Hematopoietic multipotent progenitor cell (in vitro differentiated cells): Measurements from ENCODE around the gene SEC63. TPM values are rescaled to one million over a fixed set of nuclear protein-coding genes. Genes with fewer than 3 reads are reported as not detected.
"Not testable (repeated sequence)": the region's sequence is repeated elsewhere in the genome, so short reads cannot be mapped to it uniquely, and the experiment has no call there.

Source experiments
- DNase-seq, 3 donors: peaks; one replicate each; pipeline ENCODE4 v3.0.0-alpha.2; 2011 to 2015; ENCODE audit warnings: low read depth in 2 of 3, low spot score in 2 of 3
- total RNA-seq: library from RNA; depleted of rRNA; stranded (reverse); fragments of >200 nt; gene quantifications from one replicate; pipeline ENCODE4 v1.2.3, GENCODE V29; 2012

SEC63 gene
- total RNA-seq, 1 donor = 10.5 TPM

- DNase-seq = no peak
These were observed 21.7 kb downstream of the SEC63 start for GRCh38 chr6:107936162-107936909.

DNA sequence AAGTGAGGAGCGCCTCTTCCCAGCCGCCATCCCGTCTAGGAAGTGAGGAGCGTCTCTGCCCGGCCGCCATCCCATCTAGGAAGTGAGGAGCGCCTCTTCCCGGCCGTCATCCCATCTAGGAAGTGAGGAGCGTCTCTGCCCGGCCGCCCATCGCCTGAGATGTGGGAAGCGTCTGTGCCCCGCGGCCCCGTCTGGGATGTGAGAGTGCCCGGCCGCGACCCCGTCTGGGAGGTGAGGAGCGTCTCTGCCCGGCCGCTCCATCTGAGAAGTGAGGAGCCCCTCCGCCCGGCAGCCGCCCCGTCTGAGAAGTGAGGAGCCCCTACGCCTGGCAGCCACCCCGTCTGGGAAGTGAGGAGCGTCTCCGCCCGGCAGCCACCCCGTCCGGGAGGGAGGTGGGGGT is 23.8 kb downstream of the SEC63 start:
- DNase-seq = not testable (repeated sequence)

- DNase-seq = no peak
These were observed 25.4 kb downstream of the SEC63 start for GRCh38 chr6:107932580-107932979.

DNA sequence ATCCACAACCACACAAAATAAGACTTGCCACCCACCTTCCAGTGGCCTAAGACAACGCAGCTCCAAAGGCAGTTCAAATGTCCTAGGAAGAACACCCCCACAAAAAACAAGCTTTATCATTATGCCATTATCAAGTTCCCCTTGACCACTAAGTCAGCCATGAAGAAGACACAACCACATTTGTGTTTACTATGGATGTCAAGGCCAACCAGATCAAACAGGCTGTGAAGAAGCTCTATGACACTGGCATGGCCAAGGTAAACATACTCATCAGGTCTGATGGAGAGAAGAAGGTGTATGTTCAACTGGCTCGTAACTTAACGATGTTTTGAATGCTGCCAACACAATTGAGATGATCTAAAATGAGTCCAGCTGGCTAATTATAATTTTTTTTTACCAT is 26.1 kb downstream of the SEC63 start:
- no peak for DNase-seq

GRCh38 chr6:107928984-107929383 is 29.0 kb downstream of the SEC63 start:
- no peak for DNase-seq

- DNase-seq = not testable (repeated sequence)
These were observed 31.1 kb downstream of the SEC63 start for GRCh38 chr6:107926697-107927544.

GRCh38 chr6:107917451-107918375 is 40.3 kb downstream of the SEC63 start:
- peak in 1 of 3 donors; percentile 2 for DNase-seq

- DNase-seq = not testable (repeated sequence)
These were observed 41.0 kb downstream of the SEC63 start for GRCh38 chr6:107916961-107917360.

GRCh38 chr6:107911692-107912091 is 46.3 kb downstream of the SEC63 start:
- no peak for DNase-seq

- peak in 1 of 3 donors; percentile 5 for DNase-seq
These were observed 63.1 kb downstream of the SEC63 start for GRCh38 chr6:107894809-107895396.

DNA sequence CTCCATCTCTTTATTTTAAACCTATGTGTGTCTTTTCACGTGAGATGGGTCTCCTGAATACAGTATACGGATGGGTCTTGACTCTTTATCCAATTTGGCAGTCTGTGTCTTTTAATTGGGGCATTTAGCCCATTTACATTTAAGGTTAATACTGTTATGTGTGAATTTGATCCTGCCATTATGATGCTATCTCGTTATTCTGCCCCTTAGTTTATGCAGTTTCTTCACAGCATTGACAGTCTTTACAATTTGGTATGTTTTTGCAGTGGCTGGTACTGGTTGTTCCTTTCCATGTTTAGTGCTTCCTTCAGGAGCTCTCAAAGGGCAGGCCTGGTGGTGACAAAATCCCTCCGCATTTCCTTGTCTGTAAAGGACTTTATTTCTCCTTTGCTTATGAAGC is 67.6 kb downstream of the SEC63 start:
- not testable (repeated sequence) for DNase-seq

DNA sequence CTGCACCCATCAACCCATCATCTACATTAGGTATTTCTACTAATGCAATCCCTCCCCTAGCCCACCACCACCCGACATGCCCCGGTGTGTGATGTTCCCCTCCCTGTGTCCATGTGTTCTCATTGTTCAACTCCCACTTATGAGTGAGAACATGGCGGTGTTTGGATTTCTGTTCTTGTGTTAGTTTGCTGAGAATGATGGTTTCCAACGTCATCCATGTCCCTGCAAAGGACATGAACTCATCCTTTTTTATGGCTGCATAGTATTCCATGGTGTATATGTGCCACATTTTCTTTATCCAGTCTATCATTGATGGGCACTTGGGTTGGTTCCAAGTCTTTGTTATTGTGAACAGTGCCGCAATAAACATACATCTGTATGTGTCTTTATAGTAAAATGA is 72.1 kb downstream of the SEC63 start:
- not testable (repeated sequence) for DNase-seq

- no peak for DNase-seq
These were observed 78.1 kb downstream of the SEC63 start for GRCh38 chr6:107879941-107880340.

- peak in 1 of 3 donors; percentile 25 for DNase-seq
These were observed 80.0 kb downstream of the SEC63 start for GRCh38 chr6:107877968-107878367.

- DNase-seq = no peak
These were observed 86.0 kb downstream of the SEC63 start for GRCh38 chr6:107871976-107872375.

DNA sequence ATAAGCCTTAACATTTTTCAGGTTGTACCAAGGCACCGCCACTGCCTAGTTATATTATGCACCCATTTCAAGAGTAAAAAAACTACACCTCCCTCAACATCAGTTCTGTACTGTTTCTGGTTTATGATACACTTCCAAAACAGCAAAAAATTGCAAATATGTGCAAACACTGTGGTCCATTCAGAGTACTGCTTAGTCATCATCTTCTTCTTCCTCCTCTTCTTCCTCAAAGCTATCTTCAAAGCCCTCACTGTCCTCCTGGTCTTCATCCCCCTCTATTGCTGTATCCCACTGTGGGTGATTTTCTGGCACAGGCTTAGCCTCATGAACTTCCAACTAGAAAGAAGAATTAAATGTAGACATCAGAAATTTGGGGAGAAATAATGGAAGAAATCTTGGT is 86.5 kb downstream of the SEC63 start:
- not testable (repeated sequence) for DNase-seq

GRCh38 chr6:107871016-107871415 is 87.0 kb downstream of the SEC63 start:
- no peak for DNase-seq

- DNase-seq = no peak
These were observed 87.6 kb downstream of the SEC63 start for GRCh38 chr6:107870381-107870780.

DNA sequence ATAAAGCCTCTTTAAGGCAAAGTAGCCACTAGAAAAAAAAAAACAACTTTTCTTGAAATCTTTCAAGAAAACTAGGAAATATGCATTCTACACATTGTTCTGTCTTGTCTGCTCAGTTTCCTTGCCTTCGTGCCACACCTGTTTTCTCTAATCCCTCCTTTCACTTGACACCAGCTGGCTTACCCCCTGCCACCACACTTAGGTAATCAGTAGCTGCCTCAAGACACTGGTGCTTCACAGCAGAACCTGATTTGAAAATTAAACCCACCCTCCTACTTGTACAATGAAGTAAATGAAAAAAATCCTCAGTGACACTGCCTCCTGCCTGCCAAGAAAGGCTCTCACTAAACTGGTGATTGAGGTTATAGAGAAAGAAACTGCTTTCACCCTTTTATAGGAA is 88.1 kb downstream of the SEC63 start:
- DNase-seq = no peak

DNA sequence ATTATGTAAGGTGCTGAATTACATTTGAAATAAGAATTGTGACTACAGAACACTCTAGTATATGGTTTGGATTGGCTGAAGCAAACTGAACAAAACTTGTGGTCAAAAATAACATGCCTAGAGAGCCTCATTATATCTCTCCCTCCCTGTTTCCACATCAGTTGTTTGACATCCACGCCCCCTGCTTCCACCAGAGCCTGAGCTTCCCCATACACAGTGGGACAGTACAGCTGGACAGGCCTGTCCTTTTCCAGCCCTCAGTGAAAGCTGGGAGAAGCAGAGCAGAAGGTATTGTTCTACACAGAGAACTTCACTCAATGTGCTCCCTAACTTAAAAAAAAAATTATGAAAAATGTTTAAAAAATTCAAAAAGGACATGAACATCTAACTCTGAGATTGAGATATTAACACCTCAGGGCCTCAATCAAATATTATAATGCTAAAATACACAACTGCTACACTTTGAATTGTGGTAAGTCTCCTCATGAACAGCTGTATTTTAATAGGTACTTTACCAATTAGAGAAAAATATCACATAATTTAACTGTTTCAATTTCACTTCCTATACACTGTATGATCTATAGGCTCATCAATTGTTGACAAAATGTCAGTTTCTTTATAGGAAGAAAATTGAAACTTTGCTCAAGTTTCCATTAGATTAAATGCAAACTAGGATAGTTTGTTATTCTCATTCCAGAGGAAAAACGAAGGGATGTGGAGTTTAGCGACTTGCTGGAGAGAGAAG is 89.0 kb downstream of the SEC63 start:
- no peak for DNase-seq
